ENCODE measurements around the gene MGA. TPM values are rescaled to one million over a fixed set of nuclear protein-coding genes. Genes with fewer than 3 reads are reported as not detected.

The MGA gene
- total RNA-seq, 2 donors from 2014 or later: 28.8 to 45.5 TPM

DNA sequence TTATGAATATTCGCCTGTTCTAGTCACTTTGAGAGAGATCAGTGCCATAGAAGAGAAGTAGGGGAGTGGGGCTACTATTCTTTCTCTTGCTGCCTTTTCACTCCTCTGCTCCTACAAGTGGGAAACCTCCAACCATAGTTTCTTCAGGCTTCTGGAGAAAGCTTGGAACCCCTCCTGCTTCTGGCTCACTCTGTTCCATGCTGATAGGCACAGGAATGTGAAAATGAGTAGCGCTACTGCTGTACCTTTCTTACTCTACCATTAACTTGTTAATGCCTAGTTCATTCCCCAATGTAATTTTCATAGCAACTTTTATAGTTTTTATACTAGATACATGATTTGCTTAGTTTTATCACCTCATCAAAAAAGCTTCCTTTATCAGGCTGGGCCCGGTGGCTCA lies 141.0 kb downstream of the MGA start:
- no peak overlapping the region for H3K4me3 ChIP-seq
- H3K27ac ChIP-seq: no peak overlapping the region
- H3K4me1 ChIP-seq: no peaks in the 10 kb centered on the region
- no peaks in the 10 kb centered on the region for H3K27me3 ChIP-seq
- DNase-seq: no peak
- TF ChIP-seq POLR2A (IDR thresholded peaks at IDR 0.05) (no peak), CTCF (IDR thresholded peaks at IDR 0.05) (no peak)
- ATAC-seq: no peak
- WGBS, 2 donors: 81 to 94% methylated on average over 3 of the region's 3 CpGs
- no peaks in the 10 kb centered on the region for H3K36me3 ChIP-seq (replicated peaks in 1 of 2; ENCODE audit: insufficient read depth in 1 of 2, low read depth in 2 of 2)
- no peaks in the 10 kb centered on the region for H3K9me3 ChIP-seq
- intact Hi-C loops (cut with DNase I): loop anchor here (10.0 kb wide), 1 partner anchor 196 kb away; no protein-coding TSS in a partner anchor

- H3K36me3 ChIP-seq (replicated peaks in 1 of 2; ENCODE audit: insufficient read depth in 1 of 2, low read depth in 2 of 2): no peaks in the 10 kb centered on the region
- WGBS, 2 donors: 88 to 96% methylated on average over 3 of the region's 3 CpGs
- H3K4me3 ChIP-seq: no peak overlapping the region
- no peak overlapping the region for H3K27ac ChIP-seq
- DNase-seq (no peak), ATAC-seq (no peak)
- intact Hi-C loops (cut with DNase I): loop anchor here (10.0 kb wide), 1 partner anchor 197 kb away; no protein-coding TSS in a partner anchor
- no peaks in the 10 kb centered on the region for H3K9me3 ChIP-seq
- no peaks in the 10 kb centered on the region for H3K4me1 ChIP-seq
- no peak for TF ChIP-seq POLR2A (IDR thresholded peaks at IDR 0.05)
- no peak for TF ChIP-seq CTCF (IDR thresholded peaks at IDR 0.05)
- no peaks in the 10 kb centered on the region for H3K27me3 ChIP-seq
Measured at GRCh38 chr15:41801850-41802455, 141.7 kb downstream of the MGA start.

- no peak overlapping the region for H3K27ac ChIP-seq
- TF ChIP-seq CTCF (IDR thresholded peaks at IDR 0.05) (no peak), POLR2A (IDR thresholded peaks at IDR 0.05) (no peak)
- H3K4me1 ChIP-seq: no peaks in the 10 kb centered on the region
- H3K27me3 ChIP-seq: no peaks in the 10 kb centered on the region
- DNase-seq (no peak), ATAC-seq (no peak)
- H3K4me3 ChIP-seq: no peak overlapping the region
- no peaks in the 10 kb centered on the region for H3K36me3 ChIP-seq (replicated peaks in 1 of 2; ENCODE audit: insufficient read depth in 1 of 2, low read depth in 2 of 2)
- no peaks in the 10 kb centered on the region for H3K9me3 ChIP-seq
- 96 to 100% methylated on average over 2 of the region's 2 CpGs for WGBS, 2 donors
- intact Hi-C loops (cut with DNase I): loop anchor here (10.0 kb wide), 1 partner anchor 200 kb away; no protein-coding TSS in a partner anchor
Measured at GRCh38 chr15:41804361-41804760, 144.2 kb downstream of the MGA start.

DNA sequence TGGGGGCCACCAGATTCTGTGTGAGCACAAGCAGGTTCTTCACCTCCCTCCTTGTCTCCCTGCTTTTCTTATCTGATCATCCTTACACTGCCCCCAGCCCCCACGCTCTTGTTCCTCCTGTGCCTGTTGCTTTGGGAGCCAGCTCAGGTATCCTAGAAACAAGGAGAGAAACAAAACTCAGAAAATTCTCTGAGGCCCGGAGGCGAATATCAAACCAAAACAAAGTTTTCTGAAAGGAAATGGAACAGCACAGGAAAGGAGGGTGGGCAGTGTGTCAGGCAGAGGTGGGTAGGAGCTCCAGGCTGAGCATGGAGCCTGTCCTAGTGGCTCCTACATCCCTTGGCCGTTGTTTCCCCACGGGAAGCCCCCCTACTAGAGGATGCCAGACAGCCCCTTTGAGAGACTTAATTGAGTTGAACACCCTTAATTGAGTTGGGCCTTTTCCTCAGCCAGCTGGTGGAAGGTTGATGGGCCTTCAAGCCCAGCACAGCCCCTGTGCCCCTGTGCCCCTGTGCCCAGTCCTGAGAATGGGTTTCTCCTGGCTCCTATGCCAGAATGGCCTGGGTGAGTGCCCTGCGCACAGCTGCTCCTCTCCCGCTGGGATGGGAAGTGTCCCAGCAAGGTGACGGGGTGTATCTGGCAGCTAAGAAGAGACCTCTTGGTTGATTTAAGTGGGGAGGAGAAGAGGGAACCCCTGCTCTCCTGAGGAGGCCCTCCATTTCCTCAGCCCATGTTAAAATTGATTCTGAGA lies 144.9 kb downstream of the MGA start:
- no peak for DNase-seq
- ATAC-seq: no peak
- Histone ChIP-seq H3K4me3 (no peak overlapping the region), H3K9me3 (no peaks in the 10 kb centered on the region), H3K4me1 (no peaks in the 10 kb centered on the region), H3K36me3 (replicated peaks in 1 of 2; ENCODE audit: insufficient read depth in 1 of 2, low read depth in 2 of 2) (no peaks in the 10 kb centered on the region), H3K27ac (no peak overlapping the region), H3K27me3 (no peaks in the 10 kb centered on the region)
- intact Hi-C loops (cut with DNase I): loop anchor here (10.0 kb wide), 1 partner anchor 200 kb away; no protein-coding TSS in a partner anchor
- WGBS, 2 donors: 74 to 81% methylated on average over 5 to 8 of the region's 8 CpGs
- TF ChIP-seq POLR2A (IDR thresholded peaks at IDR 0.05) (no peak), CTCF (IDR thresholded peaks at IDR 0.05) (no peak)
